ENCODE results near the gene ADAMTS2.

The ADAMTS2 gene

GRCh38 chr5:179278119-179278518 is 67.1 kb downstream of the ADAMTS2 start:
- ChIA-PET CTCF (no interaction called here), POLR2A (no interaction called here)
- DNase-seq (ENCODE audit: low read depth, low spot score) = no peak
- TF ChIP-seq, protein P1, sequence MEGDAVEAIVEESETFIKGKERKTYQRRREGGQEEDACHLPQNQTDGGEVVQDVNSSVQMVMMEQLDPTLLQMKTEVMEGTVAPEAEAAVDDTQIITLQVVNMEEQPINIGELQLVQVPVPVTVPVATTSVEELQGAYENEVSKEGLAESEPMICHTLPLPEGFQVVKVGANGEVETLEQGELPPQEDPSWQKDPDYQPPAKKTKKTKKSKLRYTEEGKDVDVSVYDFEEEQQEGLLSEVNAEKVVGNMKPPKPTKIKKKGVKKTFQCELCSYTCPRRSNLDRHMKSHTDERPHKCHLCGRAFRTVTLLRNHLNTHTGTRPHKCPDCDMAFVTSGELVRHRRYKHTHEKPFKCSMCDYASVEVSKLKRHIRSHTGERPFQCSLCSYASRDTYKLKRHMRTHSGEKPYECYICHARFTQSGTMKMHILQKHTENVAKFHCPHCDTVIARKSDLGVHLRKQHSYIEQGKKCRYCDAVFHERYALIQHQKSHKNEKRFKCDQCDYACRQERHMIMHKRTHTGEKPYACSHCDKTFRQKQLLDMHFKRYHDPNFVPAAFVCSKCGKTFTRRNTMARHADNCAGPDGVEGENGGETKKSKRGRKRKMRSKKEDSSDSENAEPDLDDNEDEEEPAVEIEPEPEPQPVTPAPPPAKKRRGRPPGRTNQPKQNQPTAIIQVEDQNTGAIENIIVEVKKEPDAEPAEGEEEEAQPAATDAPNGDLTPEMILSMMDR (IDR thresholded peaks at IDR 0.05; ENCODE audit: insufficient read depth, low read length, missing control alignments) = no peak
- H3K4me3 ChIP-seq (ENCODE audit: low read depth, low read length) = no peak overlapping the region

- H3K4me3 ChIP-seq (ENCODE audit: low read depth, low read length) = no peak overlapping the region
- TF ChIP-seq, protein P1 (IDR thresholded peaks at IDR 0.05; ENCODE audit: insufficient read depth, low read length, missing control alignments) = no peak
- POLR2A ChIA-PET = no interaction called here
- CTCF ChIA-PET = interaction anchor here (0.9 to 3.3 kb wide), 2 partner anchors 9 to 11 kb away, joined by 3 to 13 read pairs; no protein-coding TSS in a partner anchor
- DNase-seq (ENCODE audit: low read depth, low spot score) = no peak
Observed at GRCh38 chr5:179276838-179277395, 68.3 kb downstream of the ADAMTS2 start.

DNA sequence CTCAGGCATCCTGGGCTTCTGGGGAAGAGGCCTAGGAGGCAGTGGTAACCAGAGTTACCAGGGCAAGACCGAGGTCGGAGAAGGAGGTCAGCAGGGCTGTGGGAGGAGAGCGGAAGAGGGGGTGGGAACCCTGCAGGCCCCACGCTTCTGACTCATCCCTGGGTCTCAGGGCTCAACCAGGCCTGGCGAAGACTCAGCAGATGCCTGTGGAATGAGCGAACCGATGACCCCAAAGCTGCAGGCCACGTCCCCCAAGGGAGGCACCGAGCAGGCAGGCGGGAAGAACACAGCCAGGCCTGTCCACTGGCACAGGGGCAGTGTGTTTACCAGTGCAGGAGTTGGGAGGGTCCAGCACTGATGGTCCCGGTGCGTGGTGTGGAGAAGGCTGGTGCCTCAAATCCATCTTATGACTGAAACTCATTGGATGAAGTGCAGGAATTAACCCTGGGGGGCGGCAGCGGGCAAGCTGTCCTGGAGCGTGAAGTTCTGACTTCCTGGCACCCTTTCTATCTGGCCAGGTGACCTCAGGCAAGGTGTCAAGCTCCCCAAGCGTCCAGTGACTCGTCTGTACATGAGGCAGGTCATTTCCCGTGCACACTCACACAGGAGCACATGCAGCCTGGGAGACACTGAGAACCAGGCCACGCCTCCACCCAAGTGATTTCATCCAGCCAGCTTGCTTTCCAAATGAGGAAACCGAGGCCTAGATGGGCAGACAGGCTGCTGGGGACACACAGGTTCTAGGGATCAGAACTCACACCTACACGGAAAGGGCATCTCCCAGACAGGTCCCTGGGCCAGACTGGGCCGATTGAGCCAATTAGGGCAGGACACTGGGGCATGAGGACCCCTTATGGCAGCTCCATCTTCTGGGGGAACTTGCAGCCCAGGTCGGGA is 69.1 kb downstream of the ADAMTS2 start:
- CTCF ChIA-PET = interaction anchor here (0.9 to 3.3 kb wide), 5 partner anchors 8 to 109 kb away, joined by 3 to 13 read pairs (median 3); no protein-coding TSS in a partner anchor

GRCh38 chr5:179275381-179275878 is 69.8 kb downstream of the ADAMTS2 start:
- TF ChIP-seq, protein P1 (IDR thresholded peaks at IDR 0.05; ENCODE audit: insufficient read depth, low read length, missing control alignments) = no peak
- no peak overlapping the region for H3K4me3 ChIP-seq (ENCODE audit: low read depth, low read length)
- ChIA-PET CTCF (interaction anchor here (1.1 to 3.3 kb wide), 5 partner anchors 9 to 108 kb away, joined by 3 to 13 read pairs (median 3); no protein-coding TSS in a partner anchor), POLR2A (no interaction called here)
- no peak for DNase-seq (ENCODE audit: low read depth, low spot score)

More for the DNA sequence above, 69.1 kb downstream of the ADAMTS2 start:
- no peak overlapping the region for H3K4me3 ChIP-seq (ENCODE audit: low read depth, low read length)
- peak; percentile 88 for DNase-seq (ENCODE audit: low read depth, low spot score)
- POLR2A ChIA-PET = no interaction called here
- TF ChIP-seq, protein P1 (IDR thresholded peaks at IDR 0.05; ENCODE audit: insufficient read depth, low read length, missing control alignments) = no peak

DNA sequence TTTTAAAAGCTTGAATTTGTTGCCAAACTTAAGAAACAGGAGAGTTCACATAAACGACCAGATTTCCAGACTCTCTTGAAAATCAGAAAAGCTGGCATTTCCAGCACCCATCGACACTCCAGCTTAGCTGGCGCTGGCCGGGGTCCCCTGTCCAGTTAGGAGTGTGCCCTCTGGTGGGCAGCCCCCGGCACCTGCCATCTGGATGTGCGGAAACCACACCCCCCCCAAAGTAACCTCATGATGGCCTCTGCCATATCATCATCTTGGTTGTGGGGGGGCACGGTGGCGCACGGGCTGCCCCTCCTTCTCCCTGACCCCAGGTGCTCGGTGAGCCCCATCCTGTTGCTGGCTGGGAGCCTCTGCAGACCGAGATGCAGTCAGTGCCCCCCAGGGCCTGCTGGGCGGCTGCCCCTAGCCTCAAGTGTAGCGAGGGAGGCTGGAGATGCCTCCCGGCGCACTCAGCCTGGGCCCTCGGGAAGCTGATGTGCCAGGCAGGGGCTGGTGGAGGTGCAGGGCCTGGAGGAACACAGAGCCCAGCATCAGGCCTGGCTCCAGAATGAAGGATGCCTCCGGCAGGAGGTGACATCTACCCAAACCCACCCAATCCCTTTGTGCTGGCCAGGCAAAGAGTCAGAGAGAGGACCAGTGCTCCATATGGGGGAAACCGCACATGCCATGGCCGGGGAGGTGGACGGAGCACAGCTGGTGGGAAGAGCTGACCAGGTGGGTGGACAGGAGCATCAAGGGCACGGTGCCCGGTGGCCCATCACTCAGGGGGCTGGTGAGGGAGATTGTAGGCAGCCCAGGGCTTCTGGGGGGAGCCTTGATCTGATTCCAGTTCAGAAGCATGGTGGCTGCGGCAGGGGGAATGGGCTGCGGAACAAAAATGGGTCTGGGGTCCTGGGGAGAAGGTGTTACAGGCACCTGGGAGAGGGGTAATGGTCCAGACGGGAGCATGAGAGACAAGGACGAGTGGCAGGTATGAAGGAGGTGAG is 70.6 kb downstream of the ADAMTS2 start:
- TF ChIP-seq, protein P1 (IDR thresholded peaks at IDR 0.05; ENCODE audit: insufficient read depth, low read length, missing control alignments) = peak; percentile 18
- no peak for DNase-seq (ENCODE audit: low read depth, low spot score)
- no peak overlapping the region for H3K4me3 ChIP-seq (ENCODE audit: low read depth, low read length)
- POLR2A ChIA-PET = no interaction called here
- CTCF ChIA-PET = interaction anchor here (0.9 to 3.3 kb wide), 5 partner anchors 9 to 107 kb away, joined by 3 to 13 read pairs (median 3); no protein-coding TSS in a partner anchor
